ENCODE data around the gene TGFA. TPM values are rescaled to one million over a fixed set of nuclear protein-coding genes. Genes with fewer than 3 reads are reported as not detected.

The TGFA gene
- total RNA-seq, 1 donor from 2014 or later, result not detected

GRCh38 chr2:70412294-70413070, 141.1 kb downstream of the TGFA start:
- Histone ChIP-seq H3K9ac (no peak overlapping the region), H3K36me3 (no peaks in the 10 kb centered on the region), H3K9me3 (ENCODE audit: low read depth) (no peaks in the 10 kb centered on the region), H3K4me2 (no peak overlapping the region), H3F3A (ENCODE audit: low read depth) (no peaks in the 10 kb centered on the region), H2AFZ (replicated peaks) (no peak overlapping the region), H3K27ac (no peak overlapping the region), H3K79me2 (ENCODE audit: low read depth) (no peaks in the 10 kb centered on the region), H4K20me1 (ENCODE audit: low read depth) (no peaks in the 10 kb centered on the region), H3K4me1 (no peaks in the 10 kb centered on the region), H3K27me3 (peaks cover 5% of the 10 kb centered on the region), H3K4me3 (no peak overlapping the region)
- no peak for TF ChIP-seq CTCF (IDR thresholded peaks at IDR 0.05)
- TF ChIP-seq EZH2phosphoT487 (IDR thresholded peaks at IDR 0.05), result no peak
- no peak for TF ChIP-seq EZH2 (IDR thresholded peaks at IDR 0.05)
- DNase-seq (ENCODE audit: low spot score), result no peak
- H3K4me1 Mint-ChIP-seq, result no peaks in the 10 kb centered on the region
- H3K36me3 Mint-ChIP-seq, result no peaks in the 10 kb centered on the region
- no peak overlapping the region for H3K4me3 Mint-ChIP-seq
- no peaks in the 10 kb centered on the region for H3K9me3 Mint-ChIP-seq
- peaks cover 4% of the 10 kb centered on the region for H3K27me3 Mint-ChIP-seq (ENCODE audit: insufficient read depth, low read depth)
- no peak overlapping the region for H3K27ac Mint-ChIP-seq

GRCh38 chr2:70411483-70412125, 142.0 kb downstream of the TGFA start:
- Histone ChIP-seq H2AFZ (replicated peaks) (no peak overlapping the region), H3K4me1 (no peaks in the 10 kb centered on the region), H3K9ac (no peak overlapping the region), H3K4me3 (no peak overlapping the region), H4K20me1 (ENCODE audit: low read depth) (no peaks in the 10 kb centered on the region), H3K27ac (no peak overlapping the region), H3K9me3 (ENCODE audit: low read depth) (no peaks in the 10 kb centered on the region), H3K79me2 (ENCODE audit: low read depth) (no peaks in the 10 kb centered on the region), H3K27me3 (peaks cover 5% of the 10 kb centered on the region), H3K36me3 (no peaks in the 10 kb centered on the region), H3F3A (ENCODE audit: low read depth) (no peaks in the 10 kb centered on the region), H3K4me2 (no peak overlapping the region)
- no peak for DNase-seq (ENCODE audit: low spot score)
- H3K36me3 Mint-ChIP-seq, result no peaks in the 10 kb centered on the region
- no peak for TF ChIP-seq EZH2phosphoT487 (IDR thresholded peaks at IDR 0.05)
- TF ChIP-seq EZH2 (IDR thresholded peaks at IDR 0.05), result no peak
- no peak for TF ChIP-seq CTCF (IDR thresholded peaks at IDR 0.05)
- peaks cover 4% of the 10 kb centered on the region for H3K27me3 Mint-ChIP-seq (ENCODE audit: insufficient read depth, low read depth)
- no peak overlapping the region for H3K4me3 Mint-ChIP-seq
- H3K4me1 Mint-ChIP-seq, result no peaks in the 10 kb centered on the region
- peaks cover 2% of the 10 kb centered on the region for H3K9me3 Mint-ChIP-seq
- no peak overlapping the region for H3K27ac Mint-ChIP-seq

GRCh38 chr2:70403267-70404053, 150.2 kb downstream of the TGFA start:
- Mint-ChIP-seq H3K9me3 (peaks cover 4% of the 10 kb centered on the region), H3K36me3 (no peaks in the 10 kb centered on the region), H3K27me3 (ENCODE audit: insufficient read depth, low read depth) (peaks cover 4% of the 10 kb centered on the region), H3K27ac (no peak overlapping the region), H3K4me1 (peaks cover 3% of the 10 kb centered on the region), H3K4me3 (no peak overlapping the region)
- Histone ChIP-seq H3K4me1 (no peaks in the 10 kb centered on the region), H3K9me3 (ENCODE audit: low read depth) (no peaks in the 10 kb centered on the region), H3K27me3 (no peaks in the 10 kb centered on the region), H3K27ac (no peak overlapping the region), H3K4me2 (no peak overlapping the region), H3F3A (ENCODE audit: low read depth) (no peaks in the 10 kb centered on the region), H3K79me2 (ENCODE audit: low read depth) (no peaks in the 10 kb centered on the region), H3K4me3 (no peak overlapping the region), H3K9ac (no peak overlapping the region), H2AFZ (replicated peaks) (peak overlapping the region; percentile 79), H3K36me3 (no peaks in the 10 kb centered on the region), H4K20me1 (ENCODE audit: low read depth) (no peaks in the 10 kb centered on the region)
- no peak for TF ChIP-seq EZH2phosphoT487 (IDR thresholded peaks at IDR 0.05)
- TF ChIP-seq CTCF (IDR thresholded peaks at IDR 0.05), result no peak
- TF ChIP-seq EZH2 (IDR thresholded peaks at IDR 0.05), result no peak
- no peak for DNase-seq (ENCODE audit: low spot score)
